Mucosa of gallbladder (tissue), 1 donor: ENCODE measurements around the gene OGFOD1. TPM values are rescaled to one million over a fixed set of nuclear protein-coding genes. Genes with fewer than 3 reads are reported as not detected.

Source experiments
- total RNA-seq: library from RNA; stranded (reverse); gene quantifications from one replicate; pipeline ENCODE4 v1.2.1, GENCODE V29; 2021
- donor health status: DM: no; HTN: no; CAD: no.

OGFOD1 gene
- total RNA-seq, 1 donor from 2014 or later = 34.2 TPM

Other genes with a start within 250 kb of the OGFOD1 start
- 121 TPM for gene AMFR, start 26.0 kb upstream of the OGFOD1 start, total RNA-seq
- gene NUDT21, start 222 bp upstream of the OGFOD1 start, total RNA-seq = 80.9 TPM
- 42.7 TPM for gene BBS2, start 68.5 kb downstream of the OGFOD1 start, total RNA-seq
- gene MT4, start 113.5 kb downstream of the OGFOD1 start, total RNA-seq = not detected
- gene MT3, start 138.0 kb downstream of the OGFOD1 start, total RNA-seq = 1.4 TPM
- gene MT2A, start 157.0 kb downstream of the OGFOD1 start, total RNA-seq = 157 TPM
- gene MT1E, start 174.2 kb downstream of the OGFOD1 start, total RNA-seq = 137 TPM
- gene MT1M, start 181.1 kb downstream of the OGFOD1 start, total RNA-seq = 4.6 TPM
- 1.9 TPM for gene MT1A, start 187.1 kb downstream of the OGFOD1 start, total RNA-seq
- gene MT1B, start 200.3 kb downstream of the OGFOD1 start, total RNA-seq = not detected
- 36.6 TPM for gene MT1F, start 206.4 kb downstream of the OGFOD1 start, total RNA-seq
- gene MT1G, start 216.5 kb downstream of the OGFOD1 start, total RNA-seq = 55.2 TPM
- 2.9 TPM for gene MT1H, start 218.3 kb downstream of the OGFOD1 start, total RNA-seq
- 75.1 TPM for gene MT1X, start 230.9 kb downstream of the OGFOD1 start, total RNA-seq